Pancreas (tissue), 10 donors: Measurements from ENCODE around the gene ADAMTS14. TPM values are rescaled to one million over a fixed set of nuclear protein-coding genes. Genes with fewer than 3 reads are reported as not detected.
"Not testable (repeated sequence)": the region's sequence is repeated elsewhere in the genome, so short reads cannot be mapped to it uniquely, and the experiment has no call there.

Source experiments
- ATAC-seq, 4 donors: fragments of 200-7000 bp; cut with Tn5 transposase; one replicate each; pipeline versions ENCODE4 v1.8.0 to v1.9.1; 2020; ENCODE audit warnings: mild to moderate bottlenecking in 4 of 4, moderate library complexity in 4 of 4
- DNase-seq, 6 donors: peaks; one replicate each; pipeline ENCODE4 v3.0.0-alpha.2; 2020
- FAIRE-seq: peaks from 2 replicates; lab custom pipeline; 2012; peaks lifted over from hg19 to GRCh38; lab: Jason Lieb, UNC
- H3K27ac ChIP-seq, 4 donors: fragments of 200-600 bp; sonication (generic); 1 replicate in 3 of 4; 2 replicates in 1 of 4; pipeline versions ENCODE4 v1.5.0 to v1.8.0; 2020
- H3K27me3 ChIP-seq, 4 donors: fragments of 200-600 bp; one replicate each; pipeline ENCODE4 v1.8.0; 2021
- H3K36me3 ChIP-seq, 3 donors: fragments of 200-600 bp; sonication (generic) in 1 of 3; one replicate each; pipeline versions ENCODE4 v1.5.0 to v1.8.0; 2020 to 2021
- H3K4me1 ChIP-seq, 3 donors: fragments of 200-600 bp; one replicate each; pipeline ENCODE4 v1.8.0; 2021
- H3K4me3 ChIP-seq, 4 donors: fragments of 200-600 bp; sonication (generic) in 2 of 4; one replicate each; pipeline versions ENCODE4 v1.5.0 to v1.8.0; 2020 to 2021
- H3K9me3 ChIP-seq, 4 donors: fragments of 200-600 bp; one replicate each; pipeline ENCODE4 v1.8.0; 2021
- CTCF ChIP-seq, 4 donors: fragments of 200-600 bp; sonication (generic) in 3 of 4; IDR thresholded peaks; one replicate each; pipeline versions ENCODE4 v1.5.0 to v1.8.0; 2021; ENCODE audit warnings: antibody characterized with exemption in 4 of 4
- WGBS, 2 donors: extraction: QIAGEN DNeasy Blood & Tissue Kit; methylation state at CpG; one replicate each; pipeline ENCODE4 v1.1.7; 2013; 5-methylcytosine and 5-hydroxymethylcytosine counted together
- intact Hi-C, 3 donors: fragments of 100-400 bp; cut with DNase I; formaldehyde crosslinking; loops; one replicate each; pipeline versions ENCODE4 v1.11.1 to v1.14.2; 2022
- polyA plus RNA-seq, 2 donors: library from polyadenylated mRNA; stranded (reverse); fragments of 200-250 nt; gene quantifications; one replicate each; pipeline ENCODE4 v1.2.3, GENCODE V29; 2013
- total RNA-seq, 6 donors: library from RNA; stranded (reverse); fragmentation: NEBNext Ultra II Directional in 4 of 6; extraction: Animal tissue kit (Norgen Biotek cat#: 25700) in 4 of 6; gene quantifications; one replicate each; pipeline versions ENCODE4 v1.2.1 to v1.2.4, GENCODE V29; 2021 to 2023
- donor health status: healthy with polysubstance abuse.
- donor health status: DM: no; HTN: no; CAD: no; lungs with moderate emphysema.
- donor health status: DM: no; HTN: no; CAD: no.
- donor health status: control.
- donor health status: control.
- donor health status: Bipolar disorder and iron deficiency.
- donor health status: DM: yes; HTN: yes; CAD: no.
- donor health status: DM: no; HTN: no; CAD: no.
- donor health status: DM: no; HTN: no; CAD: no.
- donor health status: DM: yes; HTN: yes; CAD: no.

ADAMTS14 gene
- total and polyA plus RNA-seq, 8 donors = 0.06 to 2.2 (median 0.23) TPM; not detected in 2

- Histone ChIP-seq H3K27me3 (no peaks in the 10 kb centered on the region), H3K27ac (no peak overlapping the region), H3K9me3 (no peaks in the 10 kb centered on the region), H3K4me1 (no peaks in the 10 kb centered on the region), H3K36me3 (no peaks in the 10 kb centered on the region), H3K4me3 (no peak overlapping the region)
- TF ChIP-seq CTCF (IDR thresholded peaks at IDR 0.05) = no peak
- intact Hi-C loops = loop anchor here in 1 of 3 donors (2.0 to 5.0 kb wide), 2 partner anchors 210 to 299 kb away; no protein-coding TSS in a partner anchor
- FAIRE-seq (no peak), DNase-seq (peak in 2 of 6 donors; percentile 48 to 49), ATAC-seq (no peak)
- 61% methylated on average over 9 to 10 of the region's 10 CpGs for whole genome bisulfite sequencing, 2 donors
Measured at GRCh38 chr10:70761727-70762350, 89.5 kb downstream of the ADAMTS14 start.

GRCh38 chr10:70762441-70763175, 90.3 kb downstream of the ADAMTS14 start:
- 72% methylated on average over 7 of the region's 7 CpGs for WGBS, 2 donors
- Histone ChIP-seq H3K36me3 (no peaks in the 10 kb centered on the region), H3K9me3 (no peaks in the 10 kb centered on the region), H3K27me3 (no peaks in the 10 kb centered on the region), H3K4me3 (no peak overlapping the region), H3K27ac (no peak overlapping the region), H3K4me1 (no peaks in the 10 kb centered on the region)
- no peak for FAIRE-seq
- DNase-seq = peak in 1 of 6 donors; percentile 18
- intact Hi-C loops = loop anchor here in 1 of 3 donors (5.0 kb wide), 1 partner anchor 210 kb away; no protein-coding TSS in a partner anchor
- no peak for TF ChIP-seq CTCF (IDR thresholded peaks at IDR 0.05)
- ATAC-seq = no peak

- no peak for TF ChIP-seq CTCF (IDR thresholded peaks at IDR 0.05)
- DNase-seq = peak in 2 of 6 donors; percentile 36 to 38
- Histone ChIP-seq H3K4me1 (no peaks in the 10 kb centered on the region), H3K9me3 (no peaks in the 10 kb centered on the region), H3K27ac (no peak overlapping the region), H3K27me3 (no peaks in the 10 kb centered on the region), H3K4me3 (no peak overlapping the region), H3K36me3 (no peaks in the 10 kb centered on the region)
- no peak for ATAC-seq
- FAIRE-seq = no peak
- 64 to 74% methylated on average over 3 of the region's 3 CpGs for WGBS, 2 donors
- intact Hi-C loops = loop anchor here in 1 of 3 donors (5.0 kb wide), 1 partner anchor 211 kb away; no protein-coding TSS in a partner anchor
Measured at GRCh38 chr10:70763567-70763966, 91.3 kb downstream of the ADAMTS14 start.

GRCh38 chr10:70765794-70766594, 93.7 kb downstream of the ADAMTS14 start:
- WGBS, 2 donors = 92 to 93% methylated on average over 8 of the region's 8 CpGs
- DNase-seq = peak in 1 of 6 donors; percentile 8
- FAIRE-seq = no peak
- no peak for ATAC-seq
- no peak overlapping the region for H3K27ac ChIP-seq
- no peak for TF ChIP-seq CTCF (IDR thresholded peaks at IDR 0.05)
- H3K4me1 ChIP-seq = no peaks in the 10 kb centered on the region
- H3K36me3 ChIP-seq = no peaks in the 10 kb centered on the region
- no peaks in the 10 kb centered on the region for H3K27me3 ChIP-seq
- intact Hi-C loops = no loop called here
- H3K4me3 ChIP-seq = no peak overlapping the region
- no peaks in the 10 kb centered on the region for H3K9me3 ChIP-seq

GRCh38 chr10:70768026-70768685, 95.8 kb downstream of the ADAMTS14 start:
- H3K27ac ChIP-seq, intact Hi-C loops, H3K36me3 ChIP-seq, H3K4me1 ChIP-seq, H3K9me3 ChIP-seq, H3K27me3 ChIP-seq, H3K4me3 ChIP-seq, DNase-seq, FAIRE-seq: not testable (repeated sequence)
- 74 to 75% methylated on average over 6 of the region's 6 CpGs for WGBS, 2 donors
- ATAC-seq = peak in 2 of 4 donors; percentile 41 to 75
